PC-3 (cell line): ENCODE results near the gene FBLN1.

Experiments
- CTCF ChIP-seq: fragments of 300-600 bp; sonication (generic); conservative IDR thresholded peaks from 2 replicates; pipeline ENCODE4 v1.5.1; 2017; ENCODE audit warnings: antibody characterized with exemption, low read depth, mild to moderate bottlenecking, low read length
- EZH2 ChIP-seq: fragments of 300-600 bp; sonication (generic); IDR thresholded peaks from one replicate; pipeline ENCODE4 v1.6.1; 2017; ENCODE audit warnings: antibody characterized with exemption, mild to moderate bottlenecking, low read length; ENCODE audit not compliant: unreplicated experiment
- EZH2phosphoT487 ChIP-seq: fragments of 300-600 bp; sonication (generic); IDR thresholded peaks from 2 replicates; pipeline ENCODE4 v1.6.1; 2018; ENCODE audit warnings: mild to moderate bottlenecking, antibody characterized with exemption, low read length, borderline replicate concordance

GRCh38 chr22:45598596-45599217 lies 96.0 kb downstream of the FBLN1 start:
- TF ChIP-seq CTCF, result no peak
- no peak for TF ChIP-seq EZH2
- TF ChIP-seq EZH2phosphoT487, result no peak
